ENCODE results near the gene NUDC. TPM values are rescaled to one million over a fixed set of nuclear protein-coding genes. Genes with fewer than 3 reads are reported as not detected.
"Not testable (repeated sequence)": the region's sequence is repeated elsewhere in the genome, so short reads cannot be mapped to it uniquely, and the experiment has no call there.

Gene NUDC
- total RNA-seq, 1 experiment from 2014 or later: 89.7 TPM

- no peaks in the 10 kb centered on the region for H3K4me1 ChIP-seq
- H3K36me3 ChIP-seq: no peaks in the 10 kb centered on the region
- H3K27ac ChIP-seq: no peak overlapping the region
- H3K27me3 ChIP-seq: no peaks in the 10 kb centered on the region
- H3K9me3 ChIP-seq (replicated peaks): no peaks in the 10 kb centered on the region
- H3K4me3 ChIP-seq: no peak overlapping the region
- no peak for DNase-seq
Measured at GRCh38 chr1:26976621-26977510, 55.3 kb downstream of the NUDC start.

DNA sequence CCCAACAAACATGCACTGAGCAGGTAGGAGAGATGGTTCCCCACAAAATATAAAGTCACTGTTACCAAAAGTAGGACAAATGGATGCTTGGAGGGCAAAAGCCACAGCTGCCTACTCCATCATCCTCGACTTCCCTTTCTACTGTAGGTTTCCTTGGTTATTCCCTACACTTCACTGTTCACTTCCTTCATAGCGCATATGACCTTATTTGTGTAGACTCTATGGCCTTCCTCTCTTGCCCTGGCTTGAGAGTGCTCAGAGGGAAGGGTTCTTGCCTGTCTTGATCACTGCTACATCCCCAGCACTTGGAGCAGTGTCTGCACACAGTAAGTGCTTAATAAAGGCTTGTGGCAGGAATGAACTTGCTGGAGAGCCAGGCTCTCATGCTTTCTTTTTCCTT is 57.4 kb downstream of the NUDC start:
- no peak overlapping the region for H3K27ac ChIP-seq
- no peak for DNase-seq
- no peaks in the 10 kb centered on the region for H3K36me3 ChIP-seq
- H3K4me1 ChIP-seq: no peaks in the 10 kb centered on the region
- H3K4me3 ChIP-seq: no peak overlapping the region
- H3K9me3 ChIP-seq (replicated peaks): no peaks in the 10 kb centered on the region
- no peaks in the 10 kb centered on the region for H3K27me3 ChIP-seq

- H3K4me3 ChIP-seq: no peak overlapping the region
- no peak for DNase-seq
- no peaks in the 10 kb centered on the region for H3K4me1 ChIP-seq
- H3K9me3 ChIP-seq (replicated peaks): no peaks in the 10 kb centered on the region
- H3K36me3 ChIP-seq: no peaks in the 10 kb centered on the region
- no peaks in the 10 kb centered on the region for H3K27me3 ChIP-seq
- no peak overlapping the region for H3K27ac ChIP-seq
Measured at GRCh38 chr1:26981146-26981846, 59.8 kb downstream of the NUDC start.

DNA sequence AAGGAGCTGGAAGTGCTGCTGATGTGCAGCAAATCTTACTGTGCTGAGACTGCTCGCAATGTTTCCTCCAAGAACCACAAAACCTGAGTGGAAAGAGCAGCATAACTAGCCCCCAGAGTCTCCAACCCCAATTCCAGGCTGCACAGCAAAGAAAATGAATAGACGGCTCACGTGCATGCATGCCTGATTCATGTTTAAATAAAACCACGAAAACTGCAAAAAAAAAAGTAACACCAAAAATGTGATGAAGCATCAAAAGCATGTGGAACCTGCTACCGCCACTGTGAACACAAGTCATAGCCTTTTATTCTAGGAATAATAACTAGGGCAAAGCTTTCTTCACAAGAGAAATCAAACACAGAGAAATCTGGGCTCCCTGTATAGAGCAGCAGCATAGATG is 62.3 kb downstream of the NUDC start:
- no peaks in the 10 kb centered on the region for H3K27me3 ChIP-seq
- H3K4me1 ChIP-seq: no peaks in the 10 kb centered on the region
- H3K27ac ChIP-seq: no peak overlapping the region
- H3K4me3 ChIP-seq: no peak overlapping the region
- H3K9me3 ChIP-seq (replicated peaks): no peaks in the 10 kb centered on the region
- DNase-seq: no peak
- H3K36me3 ChIP-seq: no peaks in the 10 kb centered on the region

DNA sequence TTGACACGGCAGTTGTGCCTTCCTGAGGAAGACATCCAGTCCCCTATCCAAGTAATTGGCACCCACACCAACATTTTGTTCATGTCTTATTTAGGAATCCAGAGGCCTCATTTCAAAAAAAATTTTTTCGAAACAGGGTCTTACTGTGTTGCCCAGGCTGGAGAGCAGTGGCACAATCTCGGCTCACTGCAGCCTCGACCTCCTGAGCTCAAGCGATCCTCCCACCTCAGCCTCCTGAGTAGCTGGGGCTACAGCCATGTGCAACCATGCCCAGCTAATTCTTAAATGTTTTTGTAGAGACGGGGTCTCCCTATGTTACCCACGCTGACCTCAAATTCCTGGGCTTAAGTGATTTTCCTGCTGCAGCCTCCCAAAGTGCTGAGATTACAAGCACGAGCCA is 62.7 kb downstream of the NUDC start:
- Histone ChIP-seq H3K9me3 (replicated peaks) (no peaks in the 10 kb centered on the region), H3K4me1 (no peaks in the 10 kb centered on the region), H3K36me3 (no peaks in the 10 kb centered on the region), H3K27me3 (no peaks in the 10 kb centered on the region), H3K27ac (no peak overlapping the region), H3K4me3 (no peak overlapping the region)
- no peak for DNase-seq

DNA sequence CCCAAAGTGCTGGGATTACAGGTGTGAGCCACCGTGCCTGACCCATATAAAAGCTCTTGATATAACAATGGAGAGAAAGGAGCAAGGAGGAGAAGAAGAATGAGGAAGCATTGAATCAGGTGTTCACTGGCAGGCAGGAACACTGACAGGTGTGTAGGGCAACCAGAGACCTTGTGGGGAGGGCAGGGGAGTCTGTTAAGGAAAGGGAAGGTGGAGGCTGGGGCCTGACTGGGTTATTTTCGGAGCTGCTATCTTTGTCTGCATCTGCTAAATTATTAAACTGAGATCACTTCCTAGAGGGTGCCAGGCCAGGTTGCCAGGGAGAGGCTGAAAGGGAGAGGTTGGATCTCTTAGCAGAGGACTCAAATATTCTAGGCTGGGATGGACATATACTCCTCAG is 65.1 kb downstream of the NUDC start:
- Histone ChIP-seq H3K27me3 (peaks cover 2% of the 10 kb centered on the region), H3K36me3 (no peaks in the 10 kb centered on the region), H3K4me1 (no peaks in the 10 kb centered on the region), H3K27ac (no peak overlapping the region), H3K9me3 (replicated peaks) (no peaks in the 10 kb centered on the region), H3K4me3 (no peak overlapping the region)
- no peak for DNase-seq

DNA sequence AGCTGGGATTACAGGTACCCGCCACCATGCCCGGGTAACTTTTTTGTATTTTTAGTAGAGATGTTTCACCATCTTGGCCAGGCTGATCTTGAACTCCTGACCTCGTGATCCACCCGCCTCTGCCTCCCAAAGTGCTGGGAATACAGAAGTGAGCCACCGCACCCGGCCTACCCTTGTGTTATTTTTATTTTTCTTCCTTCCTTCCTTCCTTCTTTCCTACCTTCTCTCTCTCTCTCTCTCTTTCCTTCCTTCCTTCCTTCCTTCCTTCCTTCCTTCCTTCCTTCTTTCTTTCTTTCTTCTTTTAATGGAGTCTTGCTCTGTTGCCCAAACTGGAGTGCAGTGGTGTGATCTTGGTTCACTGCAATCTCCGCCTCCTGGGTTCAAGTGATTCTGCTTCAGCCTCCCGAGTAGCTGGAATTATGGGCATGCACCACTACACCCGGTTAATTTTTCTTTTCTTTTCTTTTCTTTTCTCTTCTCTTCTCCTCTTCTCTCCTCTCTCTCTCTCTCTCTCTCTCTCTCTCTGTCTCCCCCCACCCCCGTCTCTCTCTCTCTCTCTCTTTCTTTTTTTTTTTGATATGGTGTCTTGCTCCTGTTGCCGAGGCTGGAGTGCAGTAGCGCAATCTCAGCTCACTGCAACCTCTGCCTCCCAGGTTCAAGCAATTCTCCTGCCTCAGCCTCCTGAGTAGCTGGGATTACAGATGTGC is 68.0 kb downstream of the NUDC start:
- H3K9me3 ChIP-seq (replicated peaks); H3K4me1 ChIP-seq; H3K4me3 ChIP-seq; H3K27ac ChIP-seq; H3K36me3 ChIP-seq; H3K27me3 ChIP-seq; DNase-seq: not testable (repeated sequence)

- Histone ChIP-seq H3K4me1 (0 out of 2 replicates have a peak, but pooled peaks cover 2% of the 10 kb centered on the region), H3K27ac (no peak overlapping the region), H3K4me3 (no peak overlapping the region), H3K9me3 (replicated peaks) (no peaks in the 10 kb centered on the region), H3K27me3 (peaks cover 25% of the 10 kb centered on the region), H3K36me3 (no peaks in the 10 kb centered on the region)
- DNase-seq: no peak
Measured at GRCh38 chr1:26991310-26992116, 70.0 kb downstream of the NUDC start.

- H3K36me3 ChIP-seq: no peaks in the 10 kb centered on the region
- peak; percentile 81 to 83 for DNase-seq
- H3K27ac ChIP-seq: no peak within 1 kb of the TSS
- H3K9me3 ChIP-seq (replicated peaks): no peaks in the 10 kb centered on the region
- 0 out of 2 replicates have a peak, but pooled peaks cover 2% of the 10 kb centered on the region for H3K4me1 ChIP-seq
- peaks cover 25% of the 10 kb centered on the region for H3K27me3 ChIP-seq
- peak within 1 kb of the TSS; percentile 67 for H3K4me3 ChIP-seq
Measured at GRCh38 chr1:26993237-26994019, 71.9 kb downstream of the NUDC start, which contains the start of gene TRNP1. Gene TRNP1, plus strand, starts transcription at chr1:26993692. Its CDS starts 95 bp downstream, at chr1:26993787.

DNA sequence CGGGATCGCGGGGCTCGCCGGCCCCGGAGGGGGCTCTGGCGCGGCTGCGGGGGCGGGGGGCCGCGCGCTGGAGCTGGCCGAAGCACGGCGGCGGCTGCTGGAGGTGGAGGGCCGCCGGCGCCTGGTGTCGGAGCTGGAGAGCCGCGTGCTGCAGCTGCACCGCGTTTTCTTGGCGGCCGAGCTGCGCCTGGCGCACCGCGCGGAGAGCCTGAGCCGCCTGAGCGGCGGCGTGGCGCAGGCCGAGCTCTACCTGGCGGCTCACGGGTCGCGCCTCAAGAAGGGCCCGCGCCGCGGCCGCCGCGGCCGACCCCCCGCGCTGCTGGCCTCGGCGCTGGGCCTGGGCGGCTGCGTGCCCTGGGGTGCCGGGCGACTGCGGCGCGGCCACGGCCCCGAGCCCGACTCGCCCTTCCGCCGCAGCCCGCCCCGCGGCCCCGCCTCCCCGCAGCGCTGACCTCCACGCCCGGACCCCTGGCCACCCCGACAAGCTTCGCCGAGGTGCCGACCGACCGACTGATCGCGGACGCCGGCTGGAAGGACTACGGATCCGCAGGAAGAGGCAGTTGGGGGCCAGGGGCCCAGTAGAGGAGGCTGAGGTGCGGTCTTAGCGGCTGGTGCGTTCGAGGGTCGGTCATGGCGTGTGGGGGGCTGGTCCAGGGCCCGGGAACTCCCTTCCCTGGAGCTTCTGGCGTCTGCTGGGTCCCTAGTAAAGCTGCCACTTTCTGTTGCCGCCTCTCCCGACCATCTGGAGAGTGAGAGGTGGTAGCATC is 72.7 kb downstream of the NUDC start:
- peak overlapping the region; percentile 67 for H3K4me3 ChIP-seq
- no peaks in the 10 kb centered on the region for H3K9me3 ChIP-seq (replicated peaks)
- H3K4me1 ChIP-seq: peaks cover 2% of the 10 kb centered on the region; the same call in 1 of the 2 replicates
- H3K36me3 ChIP-seq: no peaks in the 10 kb centered on the region
- H3K27ac ChIP-seq: no peak overlapping the region
- no peak for DNase-seq
- peaks cover 25% of the 10 kb centered on the region for H3K27me3 ChIP-seq

- H3K27ac ChIP-seq: no peak overlapping the region
- H3K4me3 ChIP-seq: no peak overlapping the region
- peaks cover 25% of the 10 kb centered on the region for H3K27me3 ChIP-seq
- no peak for DNase-seq
- H3K36me3 ChIP-seq: no peaks in the 10 kb centered on the region
- H3K9me3 ChIP-seq (replicated peaks): no peaks in the 10 kb centered on the region
- H3K4me1 ChIP-seq: peaks cover 5% of the 10 kb centered on the region; the same call in 1 of the 2 replicates
Measured at GRCh38 chr1:26994787-26995517, 73.4 kb downstream of the NUDC start.

DNA sequence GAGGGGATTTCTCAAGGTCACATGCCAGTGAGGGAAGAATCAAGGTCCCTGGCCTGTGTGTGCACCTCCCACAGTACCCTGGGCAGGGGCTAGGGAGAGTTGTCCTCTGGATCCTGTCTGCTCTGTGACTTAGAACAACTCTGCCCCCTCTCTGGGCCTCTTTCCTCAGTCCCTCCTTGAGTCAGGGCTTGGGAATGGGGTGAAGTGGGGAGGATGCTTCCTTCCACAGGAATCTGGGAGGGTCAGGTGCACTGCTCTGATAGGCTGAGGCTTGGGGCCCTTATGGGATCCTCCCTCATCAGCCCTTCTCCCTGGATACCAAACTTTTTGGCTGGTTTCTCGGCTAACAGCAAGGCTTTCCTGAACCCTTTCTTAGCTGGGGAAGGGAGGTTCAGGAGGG is 74.5 kb downstream of the NUDC start:
- Histone ChIP-seq H3K27ac (no peak overlapping the region), H3K27me3 (peaks cover 25% of the 10 kb centered on the region), H3K36me3 (no peaks in the 10 kb centered on the region), H3K4me1 (peaks cover 5% of the 10 kb centered on the region; the same call in 1 of the 2 replicates), H3K4me3 (no peak overlapping the region), H3K9me3 (replicated peaks) (no peaks in the 10 kb centered on the region)
- DNase-seq: no peak

All from SJCRH30 (cell line).